Posterior cingulate gyrus (tissue), 11 donors: ENCODE measurements around the gene ADAMTS3.
"Not testable (repeated sequence)": the region's sequence is repeated elsewhere in the genome, so short reads cannot be mapped to it uniquely, and the experiment has no call there.

Source experiments
- DNase-seq, 10 donors: peaks; one replicate each; pipeline versions ENCODE4 v3.0.0 to v3.0.0-alpha.2; 2020 to 2021; ENCODE audit warnings: mixed read lengths in 3 of 10
- intact Hi-C: fragments of 100-400 bp; cut with DNase I; formaldehyde crosslinking; loops from one replicate; pipeline ENCODE4 v1.15.1; 2023

The ADAMTS3 gene

DNA sequence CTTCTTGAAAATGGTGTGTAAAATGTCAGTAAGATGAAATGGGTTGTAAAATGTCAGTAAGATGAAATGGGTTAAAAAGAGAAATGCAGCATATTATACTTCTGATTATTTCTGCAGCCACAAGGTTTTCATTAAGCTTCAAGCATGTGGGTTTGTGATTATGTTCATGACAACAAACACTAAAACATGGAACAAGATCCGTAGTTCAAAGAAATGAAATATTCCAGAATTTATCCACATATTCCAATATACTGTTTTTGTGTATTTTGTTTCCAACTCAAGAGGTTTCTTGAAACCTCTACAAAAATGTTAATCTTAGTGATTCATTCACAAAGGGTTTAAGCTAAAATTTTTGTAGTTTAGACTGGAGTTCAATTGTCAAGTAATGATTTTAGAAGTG lies 84.0 kb downstream of the ADAMTS3 start:
- intact Hi-C loops, result no loop called here
- DNase-seq, result no peak

DNA sequence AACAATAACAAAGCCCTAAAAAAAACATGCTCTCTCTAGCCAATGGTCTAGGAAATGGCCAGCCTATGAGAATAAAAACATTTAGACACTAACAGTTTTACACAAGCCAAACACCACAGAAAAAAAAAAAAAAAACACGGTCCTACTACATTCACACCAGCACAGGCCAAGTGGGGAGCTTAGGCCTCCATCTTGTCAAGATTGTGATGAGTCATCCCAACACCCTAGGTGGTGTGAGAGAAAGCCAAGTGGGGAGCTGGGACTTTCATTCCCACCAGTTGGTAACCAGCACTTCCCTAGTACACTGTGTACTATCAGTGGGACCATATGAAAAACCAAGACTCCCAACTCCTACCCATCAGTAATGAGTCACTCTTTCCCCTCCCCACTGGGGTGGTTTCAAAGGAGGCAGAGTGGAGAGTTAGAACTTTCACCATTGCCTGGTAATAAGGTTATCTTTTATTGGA lies 95.6 kb downstream of the ADAMTS3 start:
- DNase-seq, result no peak
- intact Hi-C loops, result no loop called here

DNA sequence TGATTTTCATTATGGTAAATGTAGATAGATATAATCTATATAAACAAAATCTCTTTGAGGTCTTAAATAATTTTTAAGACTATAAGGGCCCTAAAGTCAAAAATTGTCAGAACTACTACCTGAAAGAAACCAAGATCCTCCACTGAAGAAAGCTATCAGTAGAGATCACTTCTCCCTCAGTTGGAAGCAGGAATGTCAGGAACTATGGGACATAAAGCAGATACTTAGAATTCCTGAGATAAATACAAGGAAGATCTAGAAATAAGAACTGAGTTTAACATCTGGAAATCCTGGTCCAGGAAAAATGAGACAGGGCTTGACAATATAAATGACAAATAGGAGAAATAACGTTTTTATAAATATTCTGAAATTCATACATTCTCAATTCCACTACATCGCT lies 97.2 kb downstream of the ADAMTS3 start:
- no peak for DNase-seq
- intact Hi-C loops, result no loop called here

DNA sequence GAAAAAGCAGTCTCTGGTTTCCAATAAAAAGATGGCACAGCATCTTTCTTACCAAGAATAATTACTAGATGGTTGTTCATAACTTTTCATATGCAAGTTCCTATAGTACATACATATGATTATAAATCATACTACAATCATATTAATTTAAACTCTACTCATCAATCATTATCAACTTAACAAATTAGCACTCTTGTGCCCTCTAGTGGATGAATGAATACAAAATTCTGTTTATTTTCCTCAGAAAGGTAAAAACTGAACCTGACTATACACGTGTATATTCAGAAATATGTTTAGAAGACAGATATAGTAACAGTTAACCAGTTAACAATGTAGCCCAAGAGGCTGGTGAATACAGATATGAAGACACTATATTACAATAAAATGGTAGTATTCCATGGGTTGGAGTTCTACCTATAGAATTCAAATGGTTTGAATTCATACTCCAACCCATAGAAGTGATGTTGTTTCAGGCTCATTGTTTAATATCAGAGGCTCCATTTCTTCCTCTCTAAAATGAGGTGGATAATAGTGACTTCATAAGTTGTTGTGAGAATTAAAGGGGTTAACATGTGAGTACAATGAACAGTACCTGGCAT lies 100.0 kb downstream of the ADAMTS3 start:
- intact Hi-C loops, result loop anchor here (10.0 kb wide), 1 partner anchor 144 kb away; no protein-coding TSS in a partner anchor
- DNase-seq, result no peak

DNA sequence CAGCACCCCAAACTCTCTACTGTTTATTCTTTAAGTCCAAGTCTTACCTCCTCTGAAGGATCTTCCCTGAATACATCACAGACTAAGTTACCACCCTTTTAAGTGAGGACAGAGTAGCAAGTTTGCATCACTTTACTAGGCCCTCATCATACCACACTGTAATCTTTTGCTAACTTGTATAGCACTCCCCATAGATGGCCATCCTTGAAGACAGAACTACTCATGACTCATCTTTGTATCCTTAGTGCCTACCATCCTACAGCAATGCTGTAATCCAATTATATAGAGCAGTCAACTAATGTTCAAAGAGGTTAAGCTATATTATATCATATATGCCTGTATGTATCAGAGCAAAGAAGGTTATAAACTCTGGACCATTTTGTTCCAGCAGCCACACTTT lies 101.4 kb downstream of the ADAMTS3 start:
- intact Hi-C loops, result loop anchor here (10.0 kb wide), 1 partner anchor 143 kb away; no protein-coding TSS in a partner anchor
- DNase-seq, result no peak

DNA sequence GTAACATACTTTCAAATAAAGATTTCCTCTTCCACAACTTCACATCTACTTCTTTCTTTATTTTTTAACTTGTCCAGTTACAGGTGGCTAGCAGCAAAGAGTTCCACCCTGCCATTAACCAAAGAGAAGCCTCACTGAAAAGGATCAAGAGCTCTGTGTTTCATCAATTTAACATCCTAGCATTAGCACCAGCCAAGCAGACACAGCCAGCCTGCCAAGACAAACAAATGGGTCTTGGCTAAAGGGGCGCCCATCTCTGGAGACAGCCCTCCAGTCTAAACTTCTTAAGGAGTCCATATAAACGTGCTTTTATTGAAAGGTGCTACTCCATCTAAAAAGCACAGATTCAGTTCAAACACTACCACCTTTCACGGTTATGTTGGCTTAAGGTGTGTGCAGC lies 105.3 kb downstream of the ADAMTS3 start:
- intact Hi-C loops, result loop anchor here (10.0 kb wide), 1 partner anchor 139 kb away; no protein-coding TSS in a partner anchor
- DNase-seq, result peak in 1 of 10 donors; percentile 35

DNA sequence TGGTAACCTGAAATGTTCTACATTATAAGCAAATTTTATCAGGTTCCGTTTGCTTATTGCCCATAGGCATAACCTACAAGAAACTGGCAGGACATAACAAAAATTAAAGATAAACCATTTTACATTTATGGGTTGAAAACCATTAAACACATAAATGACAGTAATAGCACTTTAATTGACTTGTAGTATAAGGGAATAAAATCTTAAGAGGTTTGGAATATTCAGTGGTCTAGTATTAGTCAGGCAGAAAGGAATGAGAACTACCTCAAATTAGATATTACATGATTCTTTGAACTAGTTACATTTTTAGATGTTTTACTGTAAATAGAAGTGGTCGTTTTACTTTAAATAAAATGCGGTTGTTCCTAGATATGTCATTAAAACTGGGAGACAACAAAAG lies 111.9 kb downstream of the ADAMTS3 start:
- intact Hi-C loops, result no loop called here
- DNase-seq, result no peak

DNA sequence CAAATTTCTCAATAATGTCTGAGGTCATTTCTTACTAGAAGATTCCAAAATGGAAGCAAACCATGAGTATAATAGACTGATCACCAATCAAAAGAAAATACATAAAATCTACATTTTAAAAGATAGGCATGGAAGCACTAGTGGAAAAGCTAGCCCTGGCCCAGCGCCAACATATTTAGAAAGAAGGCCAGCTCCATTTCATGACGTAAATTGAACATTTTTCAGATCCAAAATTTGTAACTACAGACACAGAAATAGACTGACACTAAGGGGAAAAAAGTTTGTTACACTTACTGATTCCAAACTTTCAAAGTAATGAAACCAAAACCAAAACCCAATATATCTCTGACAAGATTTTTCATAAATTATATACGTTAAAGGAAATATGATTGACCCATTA lies 117.7 kb downstream of the ADAMTS3 start:
- intact Hi-C loops, result no loop called here
- DNase-seq, result no peak

DNA sequence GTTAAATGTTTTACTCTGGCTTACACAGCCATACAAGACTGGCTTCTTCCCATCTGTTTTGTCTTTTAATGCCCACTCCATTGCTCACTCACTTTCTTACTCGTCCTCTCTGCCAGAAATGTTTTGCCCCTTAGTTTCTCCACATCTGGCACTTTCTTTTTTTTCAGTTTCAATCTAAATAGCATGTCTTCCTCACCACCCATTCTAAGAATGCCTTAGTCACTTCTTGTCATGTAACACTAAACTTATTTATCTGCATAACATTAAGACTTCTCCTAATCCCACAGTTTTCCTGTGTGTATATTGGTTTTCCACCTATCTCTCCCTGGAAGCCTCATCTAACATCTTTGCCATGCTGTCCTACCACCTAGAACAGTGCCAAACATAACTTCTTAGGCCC lies 119.3 kb downstream of the ADAMTS3 start:
- no peak for DNase-seq
- intact Hi-C loops, result no loop called here

DNA sequence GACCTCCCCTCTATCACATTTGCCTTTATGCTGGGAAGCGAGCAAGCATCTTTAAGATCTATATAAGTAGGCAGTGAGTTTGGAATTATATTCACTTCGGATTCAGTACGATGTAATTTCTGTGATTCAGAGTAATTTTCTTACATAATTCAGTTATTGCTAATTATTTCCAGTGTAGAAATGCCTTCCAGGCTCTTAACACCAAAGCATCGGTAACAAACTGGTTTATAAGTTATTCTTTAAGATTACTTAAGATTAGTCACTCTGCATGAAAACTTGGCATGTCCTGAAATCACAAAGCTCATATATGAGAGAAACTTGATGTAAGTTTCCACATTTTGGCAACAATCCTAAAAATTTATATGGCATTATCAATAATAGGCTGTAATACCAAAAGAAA lies 120.8 kb downstream of the ADAMTS3 start:
- no peak for DNase-seq
- intact Hi-C loops, result no loop called here

DNA sequence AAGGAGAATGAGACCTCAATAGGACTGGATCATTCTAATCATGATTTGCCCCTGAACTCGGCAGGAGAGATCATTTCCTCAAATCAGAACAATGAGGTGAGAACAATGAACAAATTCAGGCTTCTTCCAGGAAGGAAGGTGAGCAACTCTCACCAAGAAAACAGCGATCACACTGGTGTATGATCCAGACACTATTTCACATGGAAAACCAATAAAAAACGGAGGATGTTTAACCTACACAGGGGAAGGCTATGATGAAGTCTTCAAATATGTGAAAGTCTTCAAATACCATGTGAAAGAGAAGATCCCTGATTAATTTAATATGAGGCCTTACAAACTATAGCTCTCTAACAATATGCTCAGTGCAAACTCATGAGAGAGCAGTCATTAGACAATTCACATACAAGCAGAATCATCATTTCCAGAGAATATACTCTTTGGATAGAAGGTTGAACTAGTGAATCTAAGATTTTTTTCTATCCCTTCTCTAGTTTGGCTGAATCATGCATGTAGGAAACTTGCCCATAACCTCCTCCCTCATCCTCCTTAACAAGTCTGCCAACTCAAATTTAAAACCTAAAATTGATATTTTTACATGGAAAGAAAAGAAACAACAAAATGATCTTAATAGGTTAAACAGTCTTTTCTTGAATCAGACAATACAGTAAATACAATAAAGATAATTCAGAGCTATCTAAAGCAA lies 122.5 kb downstream of the ADAMTS3 start:
- intact Hi-C loops, result no loop called here
- no peak for DNase-seq

DNA sequence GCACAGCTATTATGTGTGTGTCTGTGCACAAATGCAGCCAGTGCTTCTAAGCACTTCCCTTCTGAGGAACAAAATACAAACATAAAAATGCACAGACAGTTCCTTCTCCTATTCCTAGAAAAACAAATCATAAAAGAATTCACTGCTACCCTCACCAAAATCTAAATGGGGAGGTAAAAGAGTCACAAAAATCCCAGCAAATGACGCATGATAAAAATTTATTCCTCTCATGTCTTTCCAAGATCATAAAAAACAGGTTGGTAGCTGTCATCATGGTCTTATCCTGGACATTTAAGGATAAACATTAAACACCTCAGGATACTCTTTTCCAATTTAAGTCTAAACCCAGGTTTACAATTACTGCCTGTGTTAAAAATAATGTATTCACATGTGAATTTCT lies 124.9 kb downstream of the ADAMTS3 start:
- DNase-seq, result no peak
- intact Hi-C loops, result no loop called here

DNA sequence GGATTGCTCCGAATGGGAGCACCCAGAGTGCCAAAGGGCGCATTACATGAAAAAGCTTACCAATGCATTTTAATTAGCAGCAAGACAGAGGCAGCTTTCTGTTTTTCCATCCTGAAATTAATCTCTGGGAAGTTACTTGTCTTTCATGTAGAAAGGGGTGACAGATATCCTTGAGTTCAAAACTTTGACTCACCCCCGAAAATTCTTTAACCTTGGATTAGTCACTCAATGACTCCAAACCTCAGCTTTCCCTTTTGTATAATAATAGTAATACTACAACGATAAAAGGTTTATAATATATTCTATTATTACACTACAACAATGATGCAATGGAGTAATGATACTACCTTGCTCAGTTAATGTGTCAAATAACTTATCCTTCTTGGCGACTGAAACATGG lies 126.3 kb downstream of the ADAMTS3 start:
- intact Hi-C loops, result no loop called here
- no peak for DNase-seq

DNA sequence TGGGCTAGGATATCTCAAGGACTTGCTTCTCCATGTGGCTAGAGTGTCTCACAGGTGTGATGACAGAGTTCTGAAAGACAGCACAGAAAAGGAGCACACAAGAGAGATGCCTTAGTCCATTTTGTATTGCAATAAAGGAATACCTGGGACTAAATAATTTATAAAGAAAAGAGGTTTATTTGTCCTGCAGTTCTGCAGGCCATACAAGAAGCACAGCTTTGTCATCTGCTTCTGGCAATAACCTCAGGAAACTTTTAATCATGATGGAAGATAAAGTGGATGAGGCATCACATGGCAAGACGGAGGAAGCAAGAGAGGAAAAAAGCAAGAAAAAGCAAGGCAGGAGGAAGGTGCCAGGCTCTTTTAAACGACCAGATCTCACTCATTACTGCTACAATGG lies 126.9 kb downstream of the ADAMTS3 start:
- intact Hi-C loops, result no loop called here
- no peak for DNase-seq

DNA sequence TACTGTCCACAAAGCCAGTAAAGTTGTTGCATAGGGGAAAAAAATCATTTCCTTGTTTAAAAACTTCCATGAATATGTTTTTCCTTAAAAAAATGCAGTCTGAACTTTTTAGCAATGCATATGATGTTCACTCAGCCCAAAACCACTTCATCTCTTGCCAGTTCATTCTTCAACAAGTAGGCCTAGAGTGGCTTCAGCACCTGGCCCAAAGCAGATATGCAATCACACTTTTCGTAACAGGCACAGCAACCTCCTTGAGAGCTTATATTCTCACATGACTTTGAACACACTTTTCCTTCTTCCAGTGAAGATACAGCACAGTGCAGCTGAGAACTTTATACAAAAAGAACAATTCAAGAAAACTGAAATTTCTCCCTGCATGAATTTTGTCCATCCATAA lies 128.6 kb downstream of the ADAMTS3 start:
- intact Hi-C loops, result no loop called here
- no peak for DNase-seq

DNA sequence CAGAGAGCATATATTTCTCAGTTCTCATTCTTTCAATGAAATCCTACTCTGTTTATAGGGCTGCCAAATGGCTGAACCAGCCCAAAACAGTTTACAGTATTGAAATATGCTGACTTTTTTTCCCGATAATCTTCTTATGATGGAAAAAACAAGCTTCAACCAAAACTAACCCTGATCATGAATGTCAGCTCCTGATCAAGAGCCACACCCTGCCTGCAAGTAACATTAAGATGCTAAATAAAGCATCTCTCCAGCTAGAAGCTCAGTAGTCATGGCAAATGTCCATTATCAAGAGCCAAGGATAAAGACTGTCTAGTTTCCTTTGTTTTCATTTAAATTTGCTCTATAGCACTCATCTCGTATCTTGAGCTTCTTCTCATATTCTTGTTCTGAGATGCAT lies 136.0 kb downstream of the ADAMTS3 start:
- no peak for DNase-seq
- intact Hi-C loops, result no loop called here

DNA sequence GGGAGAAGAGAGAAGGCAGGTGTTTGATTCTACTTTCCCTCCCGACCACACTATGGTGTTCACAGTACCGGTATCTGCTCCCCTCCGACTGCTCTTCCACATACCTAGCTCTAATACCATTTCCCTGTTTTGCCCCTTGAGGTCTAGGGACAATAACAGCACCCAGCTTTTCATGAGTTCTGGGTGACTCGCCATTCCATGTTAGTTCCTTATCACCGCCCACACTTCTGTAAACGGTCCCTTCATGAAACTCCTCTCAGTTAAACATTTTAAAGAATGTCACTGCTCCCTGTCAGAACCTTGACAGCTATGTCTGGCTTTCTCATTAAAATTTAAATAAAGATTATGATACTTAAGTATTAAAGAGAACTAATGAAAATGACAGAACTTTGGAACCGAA lies 136.7 kb downstream of the ADAMTS3 start:
- no peak for DNase-seq
- intact Hi-C loops, result no loop called here

DNA sequence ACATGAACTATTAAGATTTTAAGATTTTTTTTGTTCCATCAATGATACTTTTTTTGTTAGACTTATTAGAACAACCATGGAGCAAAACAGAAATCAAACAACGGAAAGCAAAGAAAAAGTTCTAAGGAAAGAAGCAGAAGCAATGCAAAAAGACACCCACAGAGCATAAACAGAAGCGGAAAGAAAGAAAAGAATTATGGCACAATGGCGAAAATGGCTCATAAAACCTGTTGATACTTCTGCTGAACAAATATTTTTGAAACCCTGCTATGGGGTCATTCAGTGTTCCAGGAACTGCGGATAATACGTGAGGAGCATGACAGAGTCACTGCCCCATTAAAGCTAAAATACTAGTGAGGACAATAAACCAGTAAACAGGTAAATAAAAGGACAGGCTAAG lies 138.0 kb downstream of the ADAMTS3 start:
- DNase-seq, result no peak
- intact Hi-C loops, result no loop called here

DNA sequence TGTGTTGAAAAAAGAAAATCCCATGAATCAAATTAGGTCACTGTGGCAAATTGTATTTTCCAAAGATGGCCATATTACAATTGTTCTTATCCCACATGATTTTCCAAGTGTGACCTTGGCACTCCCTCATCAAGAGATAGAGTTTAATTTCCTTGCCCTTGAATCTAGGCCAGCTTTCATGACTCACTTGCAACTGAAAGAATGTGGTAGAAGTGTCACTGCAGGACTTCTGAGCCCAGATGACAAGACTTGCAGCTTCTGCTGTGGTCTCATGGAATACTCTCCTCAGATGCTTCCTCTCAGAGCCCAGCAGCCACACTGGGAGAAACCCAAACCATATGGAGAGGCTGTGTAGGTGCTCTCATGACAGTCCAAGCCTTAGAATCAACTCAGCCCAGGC lies 139.0 kb downstream of the ADAMTS3 start:
- DNase-seq, result peak in 1 of 10 donors; percentile 22
- intact Hi-C loops, result no loop called here

DNA sequence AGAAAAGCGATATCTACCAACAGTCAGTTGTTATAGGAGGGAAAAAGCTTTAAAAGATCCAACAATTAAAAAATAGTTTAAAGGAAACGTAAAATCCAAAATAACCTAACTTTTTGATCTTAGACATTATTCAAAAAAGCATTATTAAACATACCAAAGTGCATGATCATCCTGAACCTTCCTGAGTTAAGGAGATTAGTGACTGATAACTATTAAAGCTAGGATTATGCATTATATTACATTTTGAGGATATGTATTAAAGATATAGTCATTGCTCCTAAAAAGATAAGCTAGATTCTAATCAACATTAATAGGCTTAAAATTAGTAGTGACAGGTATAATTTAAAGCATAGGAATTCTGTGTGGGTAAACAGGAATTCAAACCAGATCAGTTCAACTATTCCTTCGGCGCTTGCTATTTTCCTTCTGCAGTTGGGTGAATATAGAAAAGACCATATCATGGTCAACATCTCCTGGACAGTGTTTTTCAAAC lies 139.6 kb downstream of the ADAMTS3 start:
- DNase-seq, result no peak

DNA sequence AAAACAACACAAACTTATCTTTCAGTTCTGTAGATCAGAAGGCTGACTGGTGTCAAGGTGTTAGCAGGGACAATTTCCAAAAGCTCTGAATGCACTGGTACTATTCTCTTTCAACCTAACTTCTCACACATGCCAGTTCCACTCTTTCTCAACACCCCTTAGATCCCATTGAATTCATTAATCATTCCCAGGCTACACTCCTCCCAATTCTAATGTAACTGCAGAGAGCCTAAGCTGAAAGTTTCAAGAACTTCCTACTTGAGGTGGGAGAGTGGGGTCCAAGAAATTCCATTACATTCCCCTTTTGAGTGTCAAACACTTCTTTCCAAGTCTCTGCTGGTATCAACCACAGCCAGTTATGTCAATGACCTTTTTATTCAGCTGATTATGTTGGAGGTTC lies 142.0 kb downstream of the ADAMTS3 start:
- no peak for DNase-seq
- intact Hi-C loops, result no loop called here

More for the DNA sequence above, 139.6 kb downstream of the ADAMTS3 start:
- intact Hi-C loops, result no loop called here

DNA sequence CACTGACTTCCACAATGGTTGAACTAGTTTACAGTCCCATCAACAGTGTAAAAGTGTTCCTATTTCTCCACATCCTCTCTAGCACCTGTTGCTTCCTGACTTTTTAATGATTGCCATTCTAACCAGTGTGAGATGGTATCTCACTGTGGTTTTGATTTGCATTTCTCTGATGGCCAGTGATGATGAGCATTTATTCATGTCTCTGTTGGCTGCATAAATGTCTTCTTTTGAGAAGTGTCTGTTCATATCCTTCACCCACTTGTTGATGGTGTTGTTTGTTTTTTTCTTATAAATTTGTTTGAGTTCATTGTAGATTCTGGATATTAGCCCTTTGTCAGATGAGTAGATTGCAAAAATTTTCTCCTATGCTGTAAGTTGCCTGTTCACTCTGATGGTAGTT lies 143.1 kb downstream of the ADAMTS3 start:
- intact Hi-C loops, DNase-seq: not testable (repeated sequence)
